Placental epithelial cell (primary cell): ENCODE data around the gene AUTS2. TPM values are rescaled to one million over a fixed set of nuclear protein-coding genes. Genes with fewer than 3 reads are reported as not detected.

Experiments used
- small RNA-seq: library from RNA; depleted of rRNA; stranded (forward); fragments of <200 nt; gene quantifications from one replicate; pipeline ENCODE3, GENCODE V24; 2012
- total RNA-seq: library from RNA; depleted of rRNA; stranded (reverse); fragments of >200 nt; gene quantifications from 2 replicates; pipeline ENCODE4 v1.2.3, GENCODE V29; 2012

AUTS2 gene
- 25.6 and 36.9 TPM in 2 replicates for total RNA-seq

DNA sequence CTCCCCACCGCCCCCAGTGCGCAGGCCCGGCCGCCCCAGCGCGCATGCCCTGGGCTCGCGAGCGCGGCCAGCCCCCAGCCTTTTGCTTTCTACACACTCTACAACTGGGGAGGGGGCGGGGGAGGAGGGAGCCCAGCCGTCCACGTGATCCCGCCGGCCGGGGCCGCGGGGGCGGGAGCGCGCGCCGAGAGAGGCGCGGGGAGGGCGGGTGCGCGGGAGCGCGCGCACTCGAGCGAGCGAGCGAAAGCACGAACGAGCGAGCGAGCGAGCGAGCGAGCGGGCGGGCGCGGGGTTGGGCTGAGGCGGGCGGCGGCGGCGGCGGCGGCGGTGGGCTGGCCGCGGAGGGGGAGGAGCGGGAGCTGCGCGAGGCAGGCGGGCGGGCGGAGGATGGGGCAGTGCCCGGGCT lies at the start of gene AUTS2:
TSS of gene AUTS2 (plus strand) at position 395 of the 406 bp plus-strand sequence. CDS start 1,179 bp downstream, outside the sequence.

Small RNA genes lying within 50 kb of the gene (small RNA-seq; reads per million reads assigned to genes)
- gene AC073873.1 = not detected
